Vagina (tissue), 2 donors: ENCODE measurements around the gene PPDPF. TPM values are rescaled to one million over a fixed set of nuclear protein-coding genes. Genes with fewer than 3 reads are reported as not detected.

Experiments
- DNase-seq, 2 donors: peaks; one replicate each; pipeline ENCODE4 v3.0.0-alpha.2; 2017; ENCODE audit errors: extremely low spot score in 2 of 2
- H3K27ac ChIP-seq: fragments of 200-600 bp; sonication (generic); one replicate; pipeline ENCODE4 v1.5.1; 2019
- H3K27me3 ChIP-seq: fragments of 200-600 bp; sonication (generic); one replicate; pipeline ENCODE4 v1.5.1; 2019
- H3K36me3 ChIP-seq, 2 donors: fragments of 200-600 bp; sonication (generic); one replicate each; pipeline ENCODE4 v1.5.1; 2017 to 2019
- H3K4me1 ChIP-seq: fragments of 200-600 bp; sonication (generic); one replicate; pipeline ENCODE4 v1.5.1; 2019
- H3K4me3 ChIP-seq, 2 donors: fragments of 200-600 bp; sonication (generic); 1 replicate in 1 of 2; 2 replicates in 1 of 2; pipeline ENCODE4 v1.5.1; 2016 to 2019
- H3K9me3 ChIP-seq: fragments of 200-600 bp; sonication (generic); one replicate; pipeline ENCODE4 v1.5.1; 2019
- POLR2A ChIP-seq, 2 donors: fragments of 450-650 bp; IDR thresholded peaks; one replicate each; pipeline ENCODE4 v1.6.1; 2017; ENCODE audit warnings: antibody characterized with exemption in 2 of 2, mild to moderate bottlenecking in 2 of 2, moderate library complexity in 2 of 2
- POLR2AphosphoS5 ChIP-seq, 2 donors: sonication (generic); formaldehyde crosslinking; IDR thresholded peaks; one replicate each; pipeline ENCODE4 v1.9.0; 2017; ENCODE audit warnings: antibody characterized with exemption in 2 of 2, mild to moderate bottlenecking in 2 of 2, low read depth in 1 of 2; ENCODE audit not compliant: insufficient read depth in 1 of 2
- intact Hi-C: fragments of 100-400 bp; cut with DNase I; formaldehyde crosslinking; loops from one replicate; pipeline ENCODE4 v1.15.1; 2023
- total RNA-seq: library from RNA; depleted of rRNA; stranded (reverse); fragments of >200 nt; gene quantifications from one replicate; pipeline ENCODE4 v1.2.3, GENCODE V29; 2016
- TF ChIP-seq, protein P1 (sequence below), 3 experiments: fragments of 450-650 bp in 2 of 3; fragments of 200-600 bp in 1 of 3; sonication (generic) in 1 of 3; IDR thresholded peaks; one replicate each; pipeline ENCODE4 v1.5.1; 2017 to 2019; ENCODE audit warnings: antibody characterized with exemption in 3 of 3, mild to moderate bottlenecking in 2 of 3, moderate library complexity in 2 of 3

PPDPF gene
- total RNA-seq, 1 donor from 2014 or later: 198 TPM

- TF ChIP-seq POLR2AphosphoS5 (IDR thresholded peaks at IDR 0.05; ENCODE audit: insufficient read depth in 1 of 2, low read depth in 1 of 2): no peak
- TF ChIP-seq, protein P1, sequence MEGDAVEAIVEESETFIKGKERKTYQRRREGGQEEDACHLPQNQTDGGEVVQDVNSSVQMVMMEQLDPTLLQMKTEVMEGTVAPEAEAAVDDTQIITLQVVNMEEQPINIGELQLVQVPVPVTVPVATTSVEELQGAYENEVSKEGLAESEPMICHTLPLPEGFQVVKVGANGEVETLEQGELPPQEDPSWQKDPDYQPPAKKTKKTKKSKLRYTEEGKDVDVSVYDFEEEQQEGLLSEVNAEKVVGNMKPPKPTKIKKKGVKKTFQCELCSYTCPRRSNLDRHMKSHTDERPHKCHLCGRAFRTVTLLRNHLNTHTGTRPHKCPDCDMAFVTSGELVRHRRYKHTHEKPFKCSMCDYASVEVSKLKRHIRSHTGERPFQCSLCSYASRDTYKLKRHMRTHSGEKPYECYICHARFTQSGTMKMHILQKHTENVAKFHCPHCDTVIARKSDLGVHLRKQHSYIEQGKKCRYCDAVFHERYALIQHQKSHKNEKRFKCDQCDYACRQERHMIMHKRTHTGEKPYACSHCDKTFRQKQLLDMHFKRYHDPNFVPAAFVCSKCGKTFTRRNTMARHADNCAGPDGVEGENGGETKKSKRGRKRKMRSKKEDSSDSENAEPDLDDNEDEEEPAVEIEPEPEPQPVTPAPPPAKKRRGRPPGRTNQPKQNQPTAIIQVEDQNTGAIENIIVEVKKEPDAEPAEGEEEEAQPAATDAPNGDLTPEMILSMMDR (IDR thresholded peaks at IDR 0.05): peak in 1 of 3 experiments; percentile 57
- H3K36me3 ChIP-seq: no peaks in the 10 kb centered on the region
- no peak for DNase-seq
- H3K27ac ChIP-seq: peak overlapping the region; percentile 65
- peaks cover 47% of the 10 kb centered on the region for H3K4me1 ChIP-seq
- H3K4me3 ChIP-seq: peak overlapping the region; percentile 28 to 42
- intact Hi-C loops: no loop called here
- H3K27me3 ChIP-seq: no peaks in the 10 kb centered on the region
- H3K9me3 ChIP-seq: no peaks in the 10 kb centered on the region
Measured at GRCh38 chr20:63538204-63539091, 17.9 kb downstream of the PPDPF start.

DNA sequence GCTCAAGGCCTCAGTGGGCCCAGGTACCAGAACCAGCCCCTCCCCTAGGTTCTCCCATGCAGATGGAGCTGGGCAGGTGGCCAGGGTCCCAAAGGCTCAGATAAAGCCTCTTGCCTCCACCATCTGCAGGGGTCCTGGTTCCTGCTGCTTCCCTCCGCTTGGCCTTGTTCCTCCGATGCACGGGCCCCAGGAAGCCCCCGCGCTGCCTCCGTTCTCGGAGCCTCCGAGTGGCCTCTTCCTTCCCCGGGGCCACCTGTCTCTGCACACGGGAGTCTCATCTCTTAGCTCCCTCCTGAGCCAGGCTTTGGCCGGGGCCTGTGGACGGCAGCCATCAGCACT lies 18.5 kb downstream of the PPDPF start:
- Histone ChIP-seq H3K4me1 (peaks cover 43% of the 10 kb centered on the region), H3K27ac (no peak overlapping the region), H3K9me3 (no peaks in the 10 kb centered on the region), H3K27me3 (no peaks in the 10 kb centered on the region), H3K4me3 (no peak overlapping the region), H3K36me3 (no peaks in the 10 kb centered on the region)
- TF ChIP-seq, protein P1 (IDR thresholded peaks at IDR 0.05): no peak
- TF ChIP-seq POLR2A (IDR thresholded peaks at IDR 0.05) (no peak), POLR2AphosphoS5 (IDR thresholded peaks at IDR 0.05; ENCODE audit: insufficient read depth in 1 of 2, low read depth in 1 of 2) (no peak)
- DNase-seq: no peak
- intact Hi-C loops: no loop called here

- no peak for TF ChIP-seq POLR2A (IDR thresholded peaks at IDR 0.05)
- TF ChIP-seq, protein P1 (IDR thresholded peaks at IDR 0.05): no peak
- no peak for TF ChIP-seq POLR2AphosphoS5 (IDR thresholded peaks at IDR 0.05; ENCODE audit: insufficient read depth in 1 of 2, low read depth in 1 of 2)
- Histone ChIP-seq H3K4me3 (no peak overlapping the region), H3K36me3 (no peaks in the 10 kb centered on the region), H3K27ac (no peak overlapping the region), H3K9me3 (no peaks in the 10 kb centered on the region), H3K4me1 (peaks cover 37% of the 10 kb centered on the region), H3K27me3 (no peaks in the 10 kb centered on the region)
- no peak for DNase-seq
- intact Hi-C loops: no loop called here
Measured at GRCh38 chr20:63539441-63540370, 19.1 kb downstream of the PPDPF start.

DNA sequence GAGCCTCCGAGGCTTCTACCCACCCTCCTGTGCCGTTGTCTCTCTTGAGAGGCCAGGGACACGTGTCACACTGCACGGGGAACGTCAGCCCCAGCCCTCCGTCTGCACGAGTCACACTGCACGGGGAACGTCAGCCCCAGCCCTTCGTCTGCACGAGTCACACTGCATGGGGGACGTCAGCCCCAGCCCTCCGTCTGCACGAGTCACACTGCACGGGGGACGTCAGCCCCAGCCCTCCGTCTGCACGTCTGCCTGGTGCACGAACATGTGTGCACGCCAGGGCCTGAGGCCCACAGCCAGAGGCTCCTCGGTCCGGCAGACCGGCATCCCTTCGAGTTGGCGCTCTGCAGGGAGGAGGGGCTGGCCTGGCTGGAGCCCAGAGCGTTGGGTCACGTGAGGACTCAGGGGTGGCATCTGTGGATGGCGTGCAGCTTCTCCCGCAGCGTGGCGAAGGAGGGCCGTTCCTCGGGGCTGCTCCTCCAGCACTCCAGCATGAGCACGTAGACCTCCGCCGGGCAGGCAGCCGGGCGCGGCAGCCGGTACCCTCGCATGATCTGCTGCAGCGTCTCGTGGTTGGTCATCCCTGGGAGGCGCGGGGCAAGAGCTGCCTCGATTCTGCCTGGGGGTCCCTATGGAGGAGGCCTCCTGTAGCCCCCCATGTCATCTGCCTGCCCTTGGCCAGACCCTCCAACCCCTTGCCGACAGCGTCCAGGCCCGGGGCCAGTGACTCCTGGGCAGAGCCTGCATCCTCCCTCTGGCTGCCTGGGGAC lies 20.0 kb downstream of the PPDPF start:
- Histone ChIP-seq H3K4me3 (no peak overlapping the region), H3K27ac (no peak overlapping the region), H3K4me1 (peaks cover 29% of the 10 kb centered on the region), H3K36me3 (no peaks in the 10 kb centered on the region), H3K9me3 (no peaks in the 10 kb centered on the region), H3K27me3 (no peaks in the 10 kb centered on the region)
- intact Hi-C loops: no loop called here
- no peak for TF ChIP-seq POLR2A (IDR thresholded peaks at IDR 0.05)
- no peak for TF ChIP-seq POLR2AphosphoS5 (IDR thresholded peaks at IDR 0.05; ENCODE audit: insufficient read depth in 1 of 2, low read depth in 1 of 2)
- TF ChIP-seq, protein P1 (IDR thresholded peaks at IDR 0.05): no peak
- no peak for DNase-seq
